NCI-H82 treated with DMSO at 0.1 percent for 48 hours (cell line): ENCODE results near the gene SMC2.

Experiments
- DNase-seq: peaks from one replicate; lab custom pipeline; 2025; ENCODE audit not compliant: unreplicated experiment; lab: John Stamatoyannopoulos, UW

SMC2 gene

GRCh38 chr9:104104360-104104759 lies 10.3 kb downstream of the SMC2 start:
- no peak for DNase-seq

GRCh38 chr9:104107799-104108198 lies 13.7 kb downstream of the SMC2 start:
- DNase-seq = no peak

DNA sequence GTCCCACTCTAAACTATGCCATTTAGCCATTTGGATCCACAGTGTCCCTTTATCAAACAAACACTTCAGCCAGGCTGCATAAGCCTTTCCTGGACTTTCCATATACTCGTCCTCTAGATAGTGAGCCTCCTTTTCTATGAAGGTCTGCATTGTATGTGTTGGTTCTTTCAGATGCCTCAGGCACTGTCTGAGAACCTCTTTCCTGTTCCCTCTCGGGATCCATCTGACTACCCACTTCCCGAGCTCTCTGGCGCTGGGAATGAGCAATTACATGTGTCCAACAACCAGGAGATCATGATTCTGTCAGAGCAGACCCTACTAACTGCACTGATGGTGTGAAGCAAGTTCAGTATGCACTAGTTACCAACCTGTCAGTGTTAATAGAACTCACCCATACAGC lies 14.2 kb downstream of the SMC2 start:
- DNase-seq = no peak

- DNase-seq = no peak
These were observed 16.4 kb downstream of the SMC2 start for GRCh38 chr9:104110509-104110908.

- DNase-seq = no peak
These were observed 24.8 kb downstream of the SMC2 start for GRCh38 chr9:104118916-104119315.

DNA sequence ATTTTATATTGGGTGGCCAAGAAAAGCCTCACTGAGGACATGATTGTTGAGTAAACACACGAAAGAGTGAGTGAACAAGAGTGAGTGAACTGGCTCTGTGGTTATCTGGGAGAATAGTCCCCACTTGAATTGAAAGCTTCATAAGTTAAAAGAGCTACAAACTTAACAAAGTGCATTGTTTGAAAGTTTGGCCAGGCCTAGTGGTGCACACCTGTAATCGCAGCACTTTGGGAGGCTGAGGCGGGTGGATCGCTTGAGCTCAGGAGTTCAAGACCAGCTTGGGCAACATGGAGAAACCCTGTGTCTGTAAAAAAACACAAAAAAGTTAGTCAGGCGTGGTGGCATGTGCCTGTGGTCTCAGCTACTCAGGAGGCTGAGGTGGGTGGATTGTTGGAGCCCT lies 26.9 kb downstream of the SMC2 start:
- DNase-seq = no peak

- no peak for DNase-seq
These were observed 44.2 kb downstream of the SMC2 start for GRCh38 chr9:104138243-104138868.

GRCh38 chr9:104142799-104143549 lies 48.9 kb downstream of the SMC2 start:
- DNase-seq = no peak

- DNase-seq = no peak
These were observed 49.4 kb downstream of the SMC2 start for GRCh38 chr9:104143550-104143910.

DNA sequence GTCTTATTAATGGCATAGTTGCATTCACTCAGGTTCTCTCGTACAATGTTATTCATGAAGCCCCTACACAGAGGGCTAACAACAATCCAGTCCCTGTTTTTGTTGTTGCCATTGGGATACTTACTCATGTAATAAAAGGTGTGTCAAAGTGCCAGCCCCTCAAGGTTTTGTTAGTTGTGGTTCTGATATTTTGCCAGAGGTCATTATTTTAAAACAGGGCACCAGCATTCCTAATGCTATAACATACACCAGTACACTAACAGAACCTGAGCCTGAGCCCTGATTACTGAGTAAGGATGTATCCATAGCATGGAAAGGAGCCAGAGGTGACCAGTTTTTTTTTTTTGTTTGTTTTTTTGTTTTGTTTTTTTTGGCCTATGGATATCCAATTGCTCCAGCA lies 50.2 kb downstream of the SMC2 start:
- DNase-seq = no peak

DNA sequence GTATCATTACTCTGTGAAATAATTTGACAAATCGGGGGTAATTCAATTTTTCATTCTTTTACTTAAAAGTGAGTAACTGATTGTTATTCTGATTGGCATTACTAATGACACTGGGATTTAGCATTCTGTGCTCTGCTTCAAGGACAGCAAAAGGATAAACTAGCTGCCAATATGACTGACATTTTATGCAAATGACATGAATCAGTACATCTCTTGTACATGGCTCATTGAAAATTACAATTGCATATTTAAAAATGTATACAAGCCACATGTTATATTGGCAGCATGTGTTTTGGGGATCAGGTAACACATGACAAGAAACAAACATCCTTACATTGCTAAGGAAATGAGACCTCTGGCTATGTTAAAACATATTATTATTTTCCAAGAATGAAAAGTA lies 79.0 kb downstream of the SMC2 start:
- DNase-seq = no peak

GRCh38 chr9:104177003-104177611 lies 83.0 kb downstream of the SMC2 start:
- DNase-seq = no peak

DNA sequence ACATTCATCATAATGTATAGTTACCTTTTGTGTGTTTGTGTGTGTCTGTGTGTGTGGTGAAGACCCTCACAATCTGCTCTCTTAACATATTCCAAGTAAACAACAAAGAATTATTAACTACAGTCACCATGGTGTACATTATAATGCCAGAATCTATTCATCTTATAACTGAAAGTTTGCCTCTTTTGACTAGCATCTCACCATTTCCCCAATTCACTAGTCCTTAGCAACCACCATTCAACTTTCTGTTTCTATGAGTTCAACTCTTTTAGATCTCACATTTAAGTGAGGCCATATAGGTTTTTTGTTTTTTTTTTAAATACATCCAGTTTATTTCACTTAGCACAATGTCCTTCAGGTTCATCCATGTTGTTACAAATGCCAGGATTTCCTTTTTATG lies 83.6 kb downstream of the SMC2 start:
- DNase-seq = no peak
